HFFc6 (cell line): ENCODE data around the gene ABCB11. TPM values are rescaled to one million over a fixed set of nuclear protein-coding genes. Genes with fewer than 3 reads are reported as not detected.

Experiments used
- DNase-seq: peaks from one replicate; pipeline ENCODE4 v3.0.0-alpha.2; 2018
- H3K27ac Mint-ChIP-seq: 2 replicates; pipeline ENCODE4 v1.8.0; 2020; ENCODE audit warnings: mild to moderate bottlenecking, mixed read lengths
- H3K27me3 Mint-ChIP-seq: 2 replicates; pipeline ENCODE4 v1.8.0; 2021; ENCODE audit warnings: mild to moderate bottlenecking, moderate library complexity, mixed read lengths; ENCODE audit not compliant: insufficient read depth
- H3K36me3 Mint-ChIP-seq: 2 replicates; pipeline ENCODE4 v1.8.0; 2021; ENCODE audit warnings: low read depth, mixed read lengths
- H3K4me1 Mint-ChIP-seq: 2 replicates; pipeline ENCODE4 v1.8.0; 2020; ENCODE audit warnings: low read depth, mixed read lengths
- H3K4me3 Mint-ChIP-seq: 2 replicates; pipeline ENCODE4 v1.8.0; 2020; ENCODE audit warnings: mild to moderate bottlenecking, moderate library complexity, mixed read lengths
- H3K9me3 Mint-ChIP-seq: 2 replicates; pipeline ENCODE4 v1.8.0; 2020; ENCODE audit warnings: mild to moderate bottlenecking, mixed read lengths
- CTCF ChIP-seq: fragments of 200-600 bp; sonication (generic); IDR thresholded peaks from 2 replicates; pipeline ENCODE4 v1.5.0; 2021; ENCODE audit warnings: antibody characterized with exemption, mild to moderate bottlenecking
- total RNA-seq, 6 experiments: library from RNA; stranded (reverse); fragmentation: NEBNext Ultra II Directional; extraction: Animal tissue kit (Norgen Biotek cat#: 25700); gene quantifications; 2 replicates in 1 of 6; 3 replicates in 5 of 6; pipeline ENCODE4 v1.2.3, GENCODE V29; 2021

Gene ABCB11
- total RNA-seq, 6 experiments from 2014 or later, result 0.02 TPM; not detected in 5

- Mint-ChIP-seq H3K36me3 (no peaks in the 10 kb centered on the region), H3K27ac (no peak overlapping the region), H3K9me3 (peaks cover 18% of the 10 kb centered on the region), H3K27me3 (no peaks in the 10 kb centered on the region; the same call in 1 of the 2 replicates), H3K4me3 (no peak overlapping the region), H3K4me1 (no peaks in the 10 kb centered on the region)
- no peak for TF ChIP-seq CTCF
- no peak for DNase-seq
These were observed 20.3 kb downstream of the ABCB11 start for GRCh38 chr2:169010633-169011460.

GRCh38 chr2:169009865-169010579, 21.1 kb downstream of the ABCB11 start:
- no peaks in the 10 kb centered on the region for H3K36me3 Mint-ChIP-seq
- no peak overlapping the region for H3K4me3 Mint-ChIP-seq
- no peaks in the 10 kb centered on the region for H3K27me3 Mint-ChIP-seq
- no peaks in the 10 kb centered on the region for H3K4me1 Mint-ChIP-seq
- DNase-seq, result no peak
- no peak overlapping the region for H3K27ac Mint-ChIP-seq
- TF ChIP-seq CTCF, result no peak
- H3K9me3 Mint-ChIP-seq, result peaks cover 9% of the 10 kb centered on the region; the same call in 1 of the 2 replicates

- no peak for DNase-seq
- peaks cover 17% of the 10 kb centered on the region for H3K9me3 Mint-ChIP-seq
- no peaks in the 10 kb centered on the region for H3K27me3 Mint-ChIP-seq
- no peaks in the 10 kb centered on the region for H3K36me3 Mint-ChIP-seq
- H3K4me3 Mint-ChIP-seq, result no peak overlapping the region
- TF ChIP-seq CTCF, result no peak
- H3K4me1 Mint-ChIP-seq, result no peaks in the 10 kb centered on the region
- no peak overlapping the region for H3K27ac Mint-ChIP-seq
These were observed 23.2 kb downstream of the ABCB11 start for GRCh38 chr2:169007941-169008340.

- H3K4me3 Mint-ChIP-seq, result no peak overlapping the region
- no peak for TF ChIP-seq CTCF
These were observed 23.8 kb downstream of the ABCB11 start for GRCh38 chr2:169007356-169007755.

GRCh38 chr2:169006665-169007064, 24.5 kb downstream of the ABCB11 start:
- Mint-ChIP-seq H3K4me3 (no peak overlapping the region), H3K27ac (no peak overlapping the region), H3K27me3 (no peaks in the 10 kb centered on the region), H3K4me1 (no peaks in the 10 kb centered on the region), H3K36me3 (no peaks in the 10 kb centered on the region), H3K9me3 (peaks cover 26% of the 10 kb centered on the region)
- DNase-seq, result no peak
- no peak for TF ChIP-seq CTCF

More at GRCh38 chr2:169007356-169007755, 23.8 kb downstream of the ABCB11 start:
- Mint-ChIP-seq H3K27me3 (no peaks in the 10 kb centered on the region), H3K27ac (no peak overlapping the region), H3K9me3 (peaks cover 21% of the 10 kb centered on the region), H3K36me3 (no peaks in the 10 kb centered on the region), H3K4me1 (no peaks in the 10 kb centered on the region)
- DNase-seq, result no peak
